OCI-LY7 (cell line): Measurements from ENCODE around the gene PHTF1. TPM values are rescaled to one million over a fixed set of nuclear protein-coding genes. Genes with fewer than 3 reads are reported as not detected.

ENCODE experiments used
- BruUV-seq: library from RNA; stranded (reverse); fragments of 400-500 nt; replicated peaks from 2 replicates; lab custom pipeline; 2021; lab: Mats Ljungman, UMichigan
- CTCF ChIA-PET: fragments of 300-600 bp; sonication (Branson Sonifier 250); formaldehyde crosslinking; loops from one replicate; lab custom pipeline; 2022; ENCODE audit warnings: antibody characterized with exemption; ENCODE audit not compliant: unreplicated experiment; lab: Charles Lee
- POLR2A ChIA-PET: fragments of 300-600 bp; sonication (Branson Sonifier 250); formaldehyde crosslinking; loops from one replicate; lab custom pipeline; 2022; ENCODE audit warnings: antibody characterized with exemption; lab: Charles Lee
- DNase-seq: peaks from one replicate; pipeline ENCODE4 v3.0.0-alpha.2; 2015; ENCODE audit warnings: low spot score
- H2AFZ ChIP-seq: fragments of 200-600 bp; sonication (generic), shearing (Covaris generic); 2 replicates; pipeline ENCODE4 v1.6.1; 2014; ENCODE audit warnings: mild to moderate bottlenecking, antibody characterized with exemption, low read length, moderate library complexity
- H3K27ac ChIP-seq: fragments of 200-600 bp; sonication (generic); 2 replicates; pipeline ENCODE4 v1.5.1; 2014; ENCODE audit warnings: mixed run types, low read depth, mild to moderate bottlenecking, moderate library complexity, low read length, inconsistent platforms; ENCODE audit not compliant: poor library complexity, severe bottlenecking
- H3K36me3 ChIP-seq: fragments of 200-600 bp; sonication (generic); 2 replicates; pipeline ENCODE4 v1.6.1; 2014; ENCODE audit warnings: mild to moderate bottlenecking, antibody characterized with exemption, low read length, moderate library complexity, mixed read lengths; ENCODE audit not compliant: insufficient read depth
- H3K4me1 ChIP-seq: fragments of 200-600 bp; sonication (generic); 2 replicates; pipeline ENCODE4 v1.5.1; 2014; ENCODE audit warnings: mild to moderate bottlenecking, low read length; ENCODE audit not compliant: insufficient read depth, poor library complexity, severe bottlenecking
- H3K4me2 ChIP-seq: fragments of 200-600 bp; sonication (generic); 2 replicates; pipeline ENCODE4 v1.6.1; 2014; ENCODE audit warnings: mild to moderate bottlenecking, low read length
- H3K4me3 ChIP-seq: fragments of 200-600 bp; sonication (generic); 2 replicates; pipeline ENCODE4 v1.5.1; 2014; ENCODE audit warnings: mild to moderate bottlenecking, low read depth, low read length; ENCODE audit not compliant: poor library complexity, severe bottlenecking
- H3K79me2 ChIP-seq: fragments of 200-600 bp; sonication (generic); 2 replicates; pipeline ENCODE4 v1.6.1; 2016; ENCODE audit warnings: low read depth, mild to moderate bottlenecking, low read length, moderate library complexity, mixed read lengths; ENCODE audit not compliant: insufficient read depth
- H3K9me2 ChIP-seq: fragments of 200-600 bp; sonication (generic); 2 replicates; pipeline ENCODE4 v1.6.1; 2016; ENCODE audit warnings: mild to moderate bottlenecking, low read length, mixed read lengths; ENCODE audit not compliant: insufficient read depth
- H3K9me3 ChIP-seq: fragments of 200-600 bp; sonication (generic); 2 replicates; pipeline ENCODE4 v1.6.1; 2014; ENCODE audit warnings: mild to moderate bottlenecking, mixed run types, low read length, mixed read lengths
- H4K20me1 ChIP-seq: fragments of 200-600 bp; sonication (generic); 2 replicates; pipeline ENCODE4 v1.6.1; 2014; ENCODE audit warnings: mild to moderate bottlenecking, antibody characterized with exemption, low read length, moderate library complexity, mixed read lengths; ENCODE audit not compliant: insufficient read depth
- CTCF ChIP-seq: fragments of 200-600 bp; sonication (generic); conservative IDR thresholded peaks from 2 replicates; pipeline ENCODE4 v1.5.1; 2014; ENCODE audit warnings: mild to moderate bottlenecking, antibody characterized with exemption, low read length, moderate library complexity, mixed read lengths
- EZH2phosphoT487 ChIP-seq: fragments of 200-600 bp; sonication (generic); IDR thresholded peaks from 2 replicates; pipeline ENCODE4 v1.6.1; 2018; ENCODE audit warnings: low read depth, borderline replicate concordance, mild to moderate bottlenecking, mixed run types, antibody characterized with exemption, low read length, moderate library complexity, mixed read lengths
- intact Hi-C: fragments of 100-400 bp; cut with micrococcal nuclease; formaldehyde crosslinking; loops from one replicate; pipeline ENCODE4 v1.10.0; 2022; ENCODE audit not compliant: unreplicated experiment
- total RNA-seq, 2 experiments: library from RNA; depleted of rRNA in 1 of 2; stranded (reverse); fragments of >200 nt in 1 of 2; shearing (Covaris generic) in 1 of 2; gene quantifications; 2 replicates each; pipeline ENCODE4 v1.2.3, GENCODE V29; 2014 to 2022

PHTF1 gene
- total RNA-seq, 2 experiments from 2014 or later: 11.8 to 18.8 TPM

- BruUV-seq: no TSS peak
- H3K4me1 ChIP-seq: no peaks in the 10 kb centered on the region
- H4K20me1 ChIP-seq: no peaks in the 10 kb centered on the region
- H3K9me3 ChIP-seq: no peaks in the 10 kb centered on the region
- no peaks in the 10 kb centered on the region for H3K9me2 ChIP-seq
- H2AFZ ChIP-seq: no peak overlapping the region
- peaks cover 6% of the 10 kb centered on the region; the same call in 1 of the 2 replicates for H3K79me2 ChIP-seq
- intact Hi-C loops: no loop called here
- peaks cover 70% of the 10 kb centered on the region for H3K36me3 ChIP-seq
- DNase-seq: no peak
- H3K4me2 ChIP-seq: no peak overlapping the region
- TF ChIP-seq CTCF (no peak), EZH2phosphoT487 (no peak)
- POLR2A ChIA-PET: interaction anchor here (0.5 to 1.6 kb wide), 6 partner anchors 8 to 207 kb away, joined by 3 to 8 read pairs (median 4); no protein-coding TSS in a partner anchor
- CTCF ChIA-PET: no interaction called here
- H3K27ac ChIP-seq: no peak overlapping the region
- H3K4me3 ChIP-seq: no peak overlapping the region
Measured at GRCh38 chr1:113770031-113770430, 10.7 kb upstream of the PHTF1 start.

- no peak overlapping the region for H2AFZ ChIP-seq
- no peak overlapping the region for H3K4me2 ChIP-seq
- H3K79me2 ChIP-seq: peaks cover 6% of the 10 kb centered on the region; the same call in 1 of the 2 replicates
- no TSS peak for BruUV-seq
- TF ChIP-seq CTCF: no peak
- TF ChIP-seq EZH2phosphoT487: no peak
- intact Hi-C loops: no loop called here
- no peak for DNase-seq
- ChIA-PET CTCF (no interaction called here), POLR2A (interaction anchor here (0.9 to 1.6 kb wide), 3 partner anchors 9 to 22 kb away, joined by 3 to 6 read pairs (median 5); no protein-coding TSS in a partner anchor)
- no peak overlapping the region for H3K4me3 ChIP-seq
- no peaks in the 10 kb centered on the region for H3K9me2 ChIP-seq
- H3K27ac ChIP-seq: no peak overlapping the region
- no peaks in the 10 kb centered on the region for H3K9me3 ChIP-seq
- no peaks in the 10 kb centered on the region for H3K4me1 ChIP-seq
- H3K36me3 ChIP-seq: peaks cover 74% of the 10 kb centered on the region
- no peaks in the 10 kb centered on the region for H4K20me1 ChIP-seq
Measured at GRCh38 chr1:113769601-113769970, 10.3 kb upstream of the PHTF1 start.

- peaks cover 6% of the 10 kb centered on the region; the same call in 1 of the 2 replicates for H3K79me2 ChIP-seq
- no peak overlapping the region for H2AFZ ChIP-seq
- no peaks in the 10 kb centered on the region for H4K20me1 ChIP-seq
- no peak overlapping the region for H3K4me2 ChIP-seq
- H3K9me2 ChIP-seq: no peaks in the 10 kb centered on the region
- ChIA-PET POLR2A (interaction anchor here (0.6 to 1.5 kb wide), 3 partner anchors 9 to 1321 kb away, joined by 3 to 9 read pairs (median 5); partner anchors contain the start of gene PHTF1), CTCF (no interaction called here)
- H3K9me3 ChIP-seq: no peaks in the 10 kb centered on the region
- TF ChIP-seq EZH2phosphoT487 (no peak), CTCF (no peak)
- intact Hi-C loops: no loop called here
- no TSS peak for BruUV-seq
- DNase-seq: no peak
- no peak overlapping the region for H3K27ac ChIP-seq
- peaks cover 78% of the 10 kb centered on the region for H3K36me3 ChIP-seq
- no peaks in the 10 kb centered on the region for H3K4me1 ChIP-seq
- H3K4me3 ChIP-seq: no peak overlapping the region
Measured at GRCh38 chr1:113768916-113769600, 9.8 kb upstream of the PHTF1 start.
